COLO668 (cell line): ENCODE data around the gene CEBPZOS.
A peak's percentile ranks its signal among the peaks of the same experiment; 100 is the strongest.

Experiments used
- DNase-seq: peaks from one replicate; lab custom pipeline; 2025; ENCODE audit not compliant: unreplicated experiment; lab: John Stamatoyannopoulos, UW

CEBPZOS gene

DNA sequence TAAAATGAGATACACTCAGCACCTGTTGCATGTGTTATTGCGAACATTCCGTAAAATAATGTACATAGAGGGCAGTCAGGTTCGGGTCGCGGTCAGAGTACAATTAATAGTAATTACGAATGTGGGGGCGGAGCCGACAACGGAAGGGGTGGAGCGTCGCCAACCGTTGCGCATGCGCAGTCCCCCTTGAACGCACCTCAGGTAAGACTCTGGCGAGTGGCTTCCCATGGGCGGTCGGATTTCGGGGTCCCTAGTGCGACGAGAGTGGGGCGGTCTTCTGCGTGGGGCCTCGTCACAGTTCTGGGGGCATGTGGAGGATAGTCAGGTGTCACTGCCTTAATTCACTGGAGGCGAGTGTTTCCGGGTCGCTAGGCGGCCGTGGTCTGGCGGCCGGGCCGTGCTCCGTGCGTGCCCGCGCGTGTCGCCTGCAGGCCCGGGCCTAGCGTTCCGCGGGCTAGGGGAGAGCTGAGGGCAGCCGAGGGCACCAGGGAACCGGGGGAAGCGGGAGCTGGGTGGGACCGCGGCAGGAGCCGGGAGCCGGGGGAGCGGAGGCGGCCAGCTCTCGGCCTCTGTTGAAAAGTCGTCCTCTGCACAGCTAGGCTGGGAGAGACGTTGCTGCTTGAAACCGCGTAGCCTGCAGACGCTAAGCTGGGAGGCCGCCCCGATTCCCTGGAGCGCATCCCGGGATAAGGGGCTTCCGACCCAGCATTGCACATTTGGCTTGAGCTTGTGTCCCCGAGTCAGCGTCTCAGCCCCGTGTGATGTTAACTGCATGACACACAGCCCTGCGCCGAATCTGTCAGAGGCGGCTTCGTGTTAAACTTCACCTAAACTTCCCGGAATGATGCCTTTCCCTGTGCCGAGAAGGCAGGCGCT lies at the start of gene CEBPZOS:
TSS of gene CEBPZOS (plus strand) at position 177 of the 876 bp plus-strand sequence. CDS start 3,209 bp downstream, outside the sequence.
- DNase-seq, result peak; percentile 84

DNA sequence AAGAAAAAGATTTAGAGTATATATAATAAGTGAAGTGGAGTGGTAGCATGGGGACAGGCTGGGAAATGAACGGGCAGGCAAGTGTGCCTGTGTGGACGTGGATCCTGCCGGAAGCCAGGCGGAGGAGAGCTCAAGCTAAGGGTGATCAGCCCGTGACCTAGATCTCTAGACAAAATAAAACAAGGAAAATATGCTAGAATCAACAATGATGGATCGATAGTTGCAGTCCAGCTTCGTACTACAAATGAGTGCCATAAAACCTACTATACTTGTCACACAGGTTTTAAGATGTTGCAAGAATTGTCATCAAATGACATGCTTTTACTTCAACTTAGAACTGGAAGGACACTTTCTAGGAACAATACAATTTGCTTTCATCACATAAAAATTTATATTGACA lies 48.0 kb upstream of the CEBPZOS start:
- DNase-seq, result no peak

DNA sequence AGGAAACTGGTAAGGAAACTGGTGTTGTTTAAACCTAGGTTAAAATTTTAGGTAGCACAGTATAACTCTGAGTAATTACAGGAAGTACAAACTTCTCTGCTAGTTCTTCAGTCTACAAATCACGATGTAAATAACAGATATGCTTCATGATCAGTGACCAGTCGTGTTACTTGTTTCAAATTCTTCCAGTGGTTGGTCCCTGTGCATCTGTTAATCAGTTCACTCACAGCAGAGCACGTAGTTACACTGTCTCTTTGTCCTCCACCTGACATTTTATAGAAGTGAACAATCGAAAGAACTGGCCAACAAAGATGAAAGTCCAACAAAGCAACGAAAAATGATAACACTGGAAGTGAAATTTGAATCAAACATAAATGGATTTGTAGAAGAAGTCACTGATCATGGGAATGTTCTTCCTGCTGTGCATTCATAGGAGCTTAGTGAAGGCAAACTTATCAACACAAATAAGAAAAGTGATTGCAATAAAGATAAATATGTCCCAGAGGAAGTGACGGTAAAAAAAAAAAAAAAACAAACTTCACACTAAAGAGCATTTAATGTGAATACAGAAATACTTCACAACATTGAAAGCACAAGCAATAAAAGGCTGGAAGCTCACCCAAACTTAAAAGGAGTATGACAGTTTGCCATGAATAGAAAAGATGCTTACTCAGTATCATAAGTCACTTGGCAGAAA lies 46.5 kb upstream of the CEBPZOS start:
- DNase-seq, result no peak

DNA sequence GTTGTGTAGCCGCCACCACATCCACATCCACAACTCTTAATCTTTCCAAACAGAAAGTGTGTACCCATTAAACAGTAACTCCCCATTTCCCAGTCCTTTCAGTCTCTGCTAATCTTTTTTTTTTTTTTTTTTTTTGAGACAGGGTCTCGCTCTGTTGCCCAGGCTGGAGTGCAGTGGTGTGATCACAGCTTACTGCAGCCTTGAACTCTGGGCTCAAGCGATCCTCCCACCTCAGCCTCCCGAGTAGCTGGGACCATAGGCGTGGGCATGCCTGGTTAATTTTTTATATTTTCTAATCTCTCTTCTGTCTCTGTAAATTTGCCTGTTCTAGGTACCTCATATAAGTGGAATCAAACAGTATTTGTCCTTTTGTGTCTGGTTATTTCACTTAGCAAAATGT lies 43.1 kb upstream of the CEBPZOS start:
- no peak for DNase-seq

DNA sequence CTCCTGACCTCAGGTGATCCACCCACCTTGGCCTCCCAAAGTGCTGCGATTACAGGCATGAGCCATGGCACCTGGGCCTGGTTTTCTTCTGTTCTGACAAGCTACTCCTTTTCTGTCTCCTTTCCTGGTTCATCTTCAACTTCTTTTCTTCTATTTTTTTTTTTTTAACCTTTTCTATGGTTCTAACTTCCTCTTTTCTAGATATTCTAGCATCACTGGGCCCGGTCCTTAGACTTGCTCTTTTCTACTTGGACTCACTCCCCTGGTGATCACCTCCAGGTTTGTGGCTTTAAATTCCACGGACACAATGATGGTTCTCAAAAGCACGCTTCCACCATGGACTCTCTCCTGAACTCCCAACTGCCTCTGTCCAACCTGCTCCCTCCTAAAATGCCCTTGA lies 41.5 kb upstream of the CEBPZOS start:
- no peak for DNase-seq

DNA sequence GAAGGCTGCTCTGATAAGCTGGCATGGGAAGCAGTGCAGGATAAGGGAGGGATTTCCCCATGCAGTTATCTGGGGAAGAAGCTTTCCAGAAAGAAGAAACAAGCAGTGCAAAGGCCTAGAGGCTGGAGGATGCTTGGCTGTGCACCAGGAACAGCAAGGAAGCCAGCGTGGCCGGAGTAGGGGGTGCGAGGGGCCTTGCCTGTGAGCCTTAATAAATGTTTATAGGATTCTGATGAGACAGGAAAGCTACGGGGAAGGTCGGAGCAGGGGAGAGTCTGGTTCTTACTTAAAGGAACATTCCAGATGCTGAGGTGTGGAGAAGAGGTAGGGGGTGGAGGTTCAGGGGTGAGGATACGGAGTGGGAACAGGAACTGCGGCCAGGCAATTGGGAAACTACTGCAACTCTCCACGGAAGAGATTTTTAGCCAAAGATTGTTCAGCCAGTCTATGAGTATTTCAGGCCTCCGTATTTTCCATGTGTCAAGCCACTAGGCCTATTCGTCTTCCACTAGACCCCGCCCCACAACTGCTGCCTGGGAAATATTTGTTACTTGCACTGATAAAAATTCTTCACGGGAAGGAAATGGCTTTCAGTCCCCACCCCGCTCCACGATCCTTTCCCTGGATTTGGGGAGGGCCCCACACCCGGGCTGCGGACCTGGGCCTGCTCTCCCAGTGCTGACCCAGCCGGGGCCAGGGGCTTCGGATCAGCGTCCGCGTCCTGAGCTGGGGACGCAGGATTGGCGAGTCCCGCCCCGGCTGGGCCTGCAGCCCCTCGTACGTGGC lies 40.0 kb upstream of the CEBPZOS start:
- peak; percentile 58 for DNase-seq

DNA sequence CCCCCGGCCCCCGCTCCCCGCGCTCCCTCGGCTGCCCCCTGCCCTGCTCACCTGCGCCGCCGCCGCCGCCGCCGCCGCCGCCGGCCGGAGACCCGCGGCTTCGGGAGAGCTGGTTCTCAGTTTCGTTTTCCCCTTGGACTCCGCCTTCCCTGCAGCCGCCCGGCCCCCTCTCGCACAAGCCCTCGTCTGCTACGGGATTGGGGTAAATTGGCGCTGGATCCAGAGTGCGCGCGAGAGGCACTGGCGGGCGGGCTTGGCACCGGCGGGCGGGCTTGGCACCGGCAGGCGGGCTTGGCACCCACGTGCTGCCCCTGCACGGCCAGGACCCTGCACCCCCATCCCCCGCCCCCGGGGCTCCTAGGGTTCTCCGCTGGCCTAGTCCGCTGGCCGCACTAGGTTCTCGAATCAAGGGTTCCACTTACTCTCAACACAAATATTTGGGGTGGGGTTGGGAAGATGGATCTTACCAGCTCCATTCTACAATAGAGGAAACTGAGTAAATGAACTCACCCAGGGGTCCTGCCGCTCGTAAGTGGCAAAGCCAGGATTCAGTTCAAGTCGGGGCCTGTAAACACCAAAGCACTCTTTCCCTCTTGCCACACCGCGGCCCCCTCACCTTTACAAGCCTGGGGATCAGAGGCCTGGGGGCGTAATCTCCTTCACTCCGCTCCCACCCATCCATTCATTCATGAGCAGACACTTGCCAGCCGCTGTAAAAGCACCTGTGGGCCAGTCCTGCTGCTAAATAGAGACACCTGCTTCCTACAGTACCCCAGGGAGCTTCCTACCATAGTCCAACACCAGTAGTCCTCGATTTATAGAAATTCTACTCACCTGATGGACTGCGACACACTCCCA lies 39.2 kb upstream of the CEBPZOS start, which contains the start of gene EIF2AK2:
TSS of gene EIF2AK2 (minus strand) at position 124 of the 858 bp plus-strand sequence. CDS start 9,174 bp downstream, outside the sequence.
- peak; percentile 86 for DNase-seq

DNA sequence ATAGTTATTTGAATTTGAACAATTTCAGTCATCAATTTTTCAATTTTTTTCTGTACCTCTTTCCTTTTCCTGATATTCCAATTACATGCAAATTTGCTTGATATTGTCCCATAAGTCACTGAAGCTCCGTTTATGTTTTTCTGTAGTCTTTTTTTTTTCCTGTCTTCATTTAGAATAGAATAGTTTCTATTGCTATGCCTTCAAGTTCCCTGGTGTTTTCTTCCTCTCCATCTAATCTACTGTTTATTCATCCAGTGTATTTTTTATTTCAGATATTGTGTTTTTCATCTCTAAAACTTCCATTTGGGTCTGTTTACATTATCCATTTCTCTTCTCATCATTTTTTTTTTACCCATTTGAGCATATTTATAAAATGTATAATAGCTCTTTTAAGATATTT lies 31.5 kb upstream of the CEBPZOS start:
- DNase-seq, result no peak

DNA sequence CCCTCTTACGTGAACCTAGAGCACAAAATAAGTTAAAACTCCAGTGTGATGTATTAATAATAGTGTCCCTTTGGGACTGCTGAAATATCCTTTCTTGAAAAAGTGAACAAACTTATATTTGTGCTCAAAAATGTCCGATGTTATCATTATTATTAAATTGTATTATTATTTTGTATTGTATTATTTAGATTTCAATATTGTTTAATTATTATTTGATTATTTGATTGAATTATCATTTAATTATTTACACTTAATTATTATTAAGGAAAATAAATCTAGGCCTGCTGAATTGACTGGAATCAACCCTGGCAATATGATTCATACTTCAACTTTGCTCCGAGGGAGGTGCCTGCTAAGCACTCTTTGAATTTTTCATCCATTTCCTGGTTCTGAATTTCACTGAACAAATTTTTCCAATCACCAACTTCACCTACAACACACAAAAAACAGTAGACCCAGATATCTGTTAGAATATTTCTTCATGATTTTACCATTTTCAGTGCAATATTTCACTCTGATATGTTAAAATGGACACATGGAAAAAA lies 28.6 kb upstream of the CEBPZOS start:
- DNase-seq, result no peak

DNA sequence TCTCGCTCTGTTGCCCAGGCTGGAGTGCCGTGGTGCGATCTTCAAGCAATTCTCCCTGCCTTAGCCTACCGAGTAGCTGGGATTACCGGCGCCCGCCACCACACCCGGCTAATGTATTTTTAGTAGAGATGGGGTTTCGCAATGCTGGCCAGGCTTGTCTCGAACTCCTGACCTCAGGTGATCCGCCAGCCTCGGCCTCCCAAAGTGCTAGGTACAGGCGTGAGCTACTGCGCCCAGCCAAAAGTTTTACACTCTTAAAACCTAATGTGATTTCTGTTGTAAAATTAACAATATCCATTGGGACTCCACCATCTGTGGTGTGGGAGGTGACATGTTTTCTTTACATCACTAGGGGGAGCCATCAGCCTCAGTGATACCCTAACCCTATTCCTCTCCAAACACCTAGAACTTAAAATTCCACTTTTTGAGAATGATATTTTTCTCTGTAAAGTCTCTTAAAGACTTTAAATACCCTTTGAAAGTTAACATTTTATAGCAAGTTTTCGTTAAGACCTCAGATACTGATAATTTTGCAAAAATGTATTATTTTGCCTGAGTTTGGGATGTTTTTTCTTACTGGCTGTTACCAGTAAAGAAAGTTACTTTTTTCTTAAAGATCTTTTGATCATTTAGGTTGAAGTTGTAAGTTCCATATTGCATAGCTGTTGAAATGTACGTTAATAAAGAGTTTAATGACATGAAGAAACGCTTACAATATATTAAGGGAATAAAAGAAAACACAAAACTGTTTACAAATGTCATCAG lies 27.9 kb upstream of the CEBPZOS start:
- DNase-seq, result peak; percentile 4

DNA sequence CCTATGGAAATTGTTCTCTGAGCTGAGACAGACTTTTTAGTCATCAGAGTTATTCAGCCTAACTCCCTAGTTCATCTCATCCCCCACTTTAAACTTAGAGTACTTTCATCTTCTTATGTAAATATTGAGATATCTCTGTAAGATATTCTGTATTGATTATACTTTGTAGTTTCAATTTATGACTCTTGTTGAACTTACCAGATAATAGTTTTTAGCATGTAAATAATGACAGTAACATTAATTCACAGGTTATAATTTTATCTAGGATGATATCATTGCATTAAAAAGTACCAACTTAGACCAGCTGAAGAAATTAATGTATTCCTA lies 24.7 kb upstream of the CEBPZOS start:
- no peak for DNase-seq

DNA sequence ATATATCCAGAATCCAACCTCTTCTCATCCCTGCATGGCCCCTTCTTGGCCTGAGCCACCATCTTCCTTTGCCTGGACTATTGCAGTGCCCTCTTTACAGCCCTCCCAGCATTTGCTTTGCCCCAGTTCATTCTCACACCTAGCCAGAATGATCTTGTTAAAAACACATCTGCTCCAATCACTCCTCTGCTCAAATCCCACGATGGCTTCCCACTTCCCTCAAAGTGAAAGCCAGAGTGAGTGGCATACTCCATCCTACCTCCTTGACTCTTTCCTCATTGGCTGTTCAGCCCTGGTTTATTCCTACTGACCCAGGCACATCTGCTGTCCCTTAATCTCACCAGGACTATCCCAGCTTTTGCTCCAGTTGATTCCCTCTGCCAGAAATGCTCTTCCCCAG lies 22.6 kb upstream of the CEBPZOS start:
- DNase-seq, result no peak

DNA sequence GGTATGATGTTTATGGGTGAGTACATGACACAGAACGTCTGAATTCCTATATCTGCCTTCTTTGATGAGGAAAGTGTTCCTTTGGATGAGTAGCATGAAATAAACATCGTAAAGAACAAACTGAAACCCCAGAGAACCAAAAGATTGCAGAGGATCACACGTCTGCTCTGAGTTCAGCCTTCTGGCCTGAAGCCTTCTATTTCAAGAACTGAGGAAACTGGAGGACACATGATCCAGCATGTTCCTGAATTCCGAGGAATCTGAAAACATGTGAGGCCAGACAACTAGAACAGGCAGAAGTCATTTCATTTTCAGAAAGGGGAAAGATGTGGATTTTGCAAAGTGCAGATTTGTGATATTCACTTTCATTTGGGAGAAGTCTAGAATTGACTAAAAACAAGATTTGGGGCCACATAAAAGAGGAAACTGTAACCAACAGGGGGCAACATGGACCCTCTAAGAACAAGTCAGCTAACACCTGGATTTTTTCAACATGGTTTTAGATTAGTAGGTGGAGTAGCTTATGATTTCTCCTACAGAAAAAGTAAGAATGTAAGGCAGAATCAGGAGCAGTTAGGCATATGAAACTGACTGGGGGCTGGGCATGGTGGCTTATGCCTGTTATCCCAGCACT lies 16.2 kb upstream of the CEBPZOS start:
- no peak for DNase-seq

DNA sequence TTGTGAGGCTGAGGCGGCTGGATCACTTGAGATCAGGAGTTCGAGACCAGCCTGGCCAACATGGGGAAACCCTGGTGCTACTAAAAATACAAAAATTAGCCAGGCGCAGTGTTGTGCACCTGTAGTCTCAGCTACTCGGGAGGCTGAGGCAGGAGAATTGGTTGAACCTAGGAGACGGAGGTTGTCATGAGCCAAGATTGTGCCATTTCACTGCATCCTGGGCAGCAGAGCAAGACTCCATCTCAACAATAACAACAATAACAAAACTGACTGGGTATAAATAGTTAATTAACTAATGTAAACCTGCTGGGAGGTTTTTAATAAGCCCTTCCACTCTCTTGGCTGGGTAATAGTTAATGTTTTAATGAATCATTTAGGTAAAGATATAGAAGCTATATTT lies 15.7 kb upstream of the CEBPZOS start:
- no peak for DNase-seq

DNA sequence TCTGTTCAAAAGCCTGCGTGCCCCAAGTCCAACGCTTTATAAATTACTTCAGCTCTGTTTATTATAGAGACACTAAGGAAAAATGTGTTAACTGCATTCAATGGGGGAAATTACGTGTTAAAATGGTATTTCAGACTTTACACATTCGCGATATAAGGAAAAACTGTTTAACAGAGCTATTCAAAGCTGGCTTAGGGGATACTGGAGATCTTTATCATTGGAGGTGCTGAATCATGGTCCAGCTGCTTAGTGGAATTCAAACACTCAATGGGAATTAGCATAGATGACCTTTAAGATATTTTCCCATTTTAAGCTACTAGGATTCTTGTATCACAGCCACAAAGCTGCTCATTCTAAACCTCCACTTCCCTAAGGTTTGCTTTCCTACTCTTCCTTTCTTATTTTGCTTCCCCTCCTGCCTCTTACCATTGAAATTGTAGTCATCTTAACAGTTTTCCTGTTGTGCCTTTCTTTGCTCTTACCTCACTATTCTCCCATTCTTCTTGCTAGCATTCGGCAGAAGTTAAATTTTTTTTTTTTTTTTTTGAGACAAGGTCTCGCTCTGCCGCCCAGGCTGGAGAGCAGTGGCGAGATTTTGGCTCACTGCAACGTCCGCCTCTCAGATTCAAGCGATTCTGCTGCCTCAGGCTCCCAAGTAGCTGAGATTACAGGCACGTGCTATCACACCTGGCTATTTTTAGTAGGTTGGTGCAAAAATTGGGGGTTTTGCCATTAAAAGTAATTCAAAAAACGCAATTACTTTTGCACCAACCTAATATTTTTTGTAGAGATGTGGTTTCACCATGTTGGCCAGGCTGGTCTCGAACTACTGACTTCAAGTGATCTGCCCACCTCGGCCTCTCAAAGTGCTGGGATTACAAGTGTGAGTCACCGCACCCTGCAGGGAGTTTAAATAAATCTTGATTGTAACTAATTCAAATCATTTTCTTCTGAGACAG lies 14.3 kb upstream of the CEBPZOS start:
- no peak for DNase-seq

DNA sequence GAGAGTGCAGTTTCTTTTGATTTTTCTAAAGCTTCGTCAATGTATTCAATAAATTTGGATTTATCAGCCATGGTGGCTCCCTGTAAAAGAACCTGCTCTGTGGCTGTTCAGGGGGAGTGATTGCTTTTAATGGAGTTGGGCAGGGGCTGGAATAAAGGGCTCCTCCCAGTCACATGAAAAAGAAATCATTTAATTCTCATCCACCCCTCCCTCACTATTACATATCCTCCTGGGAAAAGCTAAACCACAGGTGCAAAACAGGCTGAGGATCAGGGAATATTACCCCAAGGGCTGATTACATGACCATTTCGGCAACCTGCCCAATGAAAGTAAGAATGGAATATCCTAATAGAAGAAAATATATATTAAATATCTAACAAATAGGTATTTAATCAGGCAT lies 7.7 kb upstream of the CEBPZOS start, which contains the start of gene SULT6B1:
TSS of gene SULT6B1 (minus strand) at position 101 of the 400 bp plus-strand sequence. CDS start at position 71, 30 bp downstream.
- no peak for DNase-seq

DNA sequence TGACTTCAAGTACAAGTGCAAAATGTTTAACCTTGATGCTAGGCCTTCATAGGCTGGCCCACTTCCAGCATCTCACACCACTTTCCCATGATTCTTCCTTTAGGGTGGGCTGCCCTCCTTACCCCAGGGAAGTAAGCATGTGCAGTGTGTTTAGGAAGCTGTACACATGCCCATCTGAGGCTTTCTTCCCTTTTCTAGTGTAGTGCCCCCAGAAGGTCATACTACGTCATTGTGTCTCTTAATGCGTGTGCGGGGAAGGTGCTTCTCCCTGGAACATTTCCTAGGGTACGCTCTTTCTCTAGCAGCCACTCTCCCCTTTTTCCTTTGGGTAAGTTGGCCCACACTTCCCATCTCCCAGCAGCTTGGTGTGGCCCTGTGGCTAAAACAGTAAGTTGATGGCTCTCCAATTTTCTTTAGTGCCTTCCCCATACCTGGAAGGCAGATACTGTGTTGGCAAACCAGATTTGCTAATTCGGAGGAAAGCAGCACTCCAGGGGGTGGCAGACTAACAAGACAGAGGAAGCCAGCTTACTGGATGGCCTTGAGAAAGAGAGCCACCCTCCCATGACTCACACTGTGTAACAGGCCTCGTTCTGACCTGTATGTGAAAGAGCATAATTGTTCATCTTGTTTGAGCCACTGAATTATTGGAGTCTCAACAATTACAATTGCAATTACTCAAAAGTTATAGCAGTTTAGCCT lies 6.7 kb upstream of the CEBPZOS start:
- DNase-seq, result no peak
